Loucy (cell line): Measurements from ENCODE around the gene ITSN1.

Experiments
- H2AFZ ChIP-seq: fragments of 200-600 bp; sonication (generic); 2 replicates; pipeline ENCODE4 v1.6.0; 2016; ENCODE audit warnings: antibody characterized with exemption, mild to moderate bottlenecking, low read length, moderate library complexity
- H3F3A ChIP-seq: fragments of 200-600 bp; 2 replicates; pipeline ENCODE4 v1.6.0; 2016; ENCODE audit warnings: antibody characterized with exemption, low read depth, mild to moderate bottlenecking
- H3K27me3 ChIP-seq: fragments of 200-600 bp; sonication (generic); 2 replicates; pipeline ENCODE4 v1.6.1; 2014; ENCODE audit warnings: low read length, mild to moderate bottlenecking; ENCODE audit not compliant: insufficient read depth, poor library complexity, severe bottlenecking
- H3K36me3 ChIP-seq: fragments of 200-600 bp; sonication (generic); 2 replicates; pipeline ENCODE4 v1.6.1; 2016; ENCODE audit warnings: low read length; ENCODE audit not compliant: insufficient read depth
- H3K4me1 ChIP-seq: fragments of 200-600 bp; sonication (generic); 2 replicates; pipeline ENCODE4 v1.5.1; 2014; ENCODE audit warnings: low read length, mild to moderate bottlenecking; ENCODE audit not compliant: insufficient read depth, poor library complexity, severe bottlenecking
- H3K4me2 ChIP-seq: fragments of 200-600 bp; sonication (generic); 2 replicates; pipeline ENCODE4 v1.6.0; 2014; ENCODE audit warnings: antibody characterized with exemption, low read length, low read depth, mild to moderate bottlenecking; ENCODE audit not compliant: poor library complexity, severe bottlenecking
- H3K4me3 ChIP-seq: fragments of 200-600 bp; sonication (generic); 2 replicates; pipeline ENCODE4 v1.5.1; 2014; ENCODE audit warnings: low read length, mild to moderate bottlenecking, mixed read lengths; ENCODE audit not compliant: poor library complexity, severe bottlenecking
- H3K79me2 ChIP-seq: fragments of 200-600 bp; sonication (generic); 2 replicates; pipeline ENCODE4 v1.6.1; 2014; ENCODE audit warnings: low read length; ENCODE audit not compliant: insufficient read depth
- H3K9ac ChIP-seq: fragments of 200-600 bp; sonication (generic); 2 replicates; pipeline ENCODE4 v1.6.0; 2014; ENCODE audit warnings: mild to moderate bottlenecking, low read depth, low read length, moderate library complexity; ENCODE audit not compliant: poor library complexity, severe bottlenecking
- H3K9me2 ChIP-seq: fragments of 200-600 bp; sonication (generic); replicated peaks from 2 replicates; pipeline ENCODE4 v1.6.1; 2016; ENCODE audit warnings: low read depth, low read length, mixed read lengths
- H3K9me3 ChIP-seq: fragments of 200-600 bp; sonication (generic); 2 replicates; pipeline ENCODE4 v1.6.1; 2014; ENCODE audit warnings: mild to moderate bottlenecking, antibody characterized with exemption, low read length, low read depth; ENCODE audit not compliant: insufficient read depth
- H4K20me1 ChIP-seq: fragments of 200-600 bp; sonication (generic); 2 replicates; pipeline ENCODE4 v1.6.0; 2014; ENCODE audit warnings: antibody characterized with exemption, low read length, mild to moderate bottlenecking; ENCODE audit not compliant: insufficient read depth, poor library complexity, severe bottlenecking
- CTCF ChIP-seq: fragments of 200-600 bp; sonication (generic); conservative IDR thresholded peaks from 2 replicates; pipeline ENCODE4 v1.5.1; 2014; ENCODE audit warnings: mild to moderate bottlenecking, antibody characterized with exemption, low read length
- EZH2phosphoT487 ChIP-seq: fragments of 200-600 bp; IDR thresholded peaks from 2 replicates; pipeline ENCODE4 v1.6.1; 2018; ENCODE audit warnings: antibody characterized with exemption, mild to moderate bottlenecking, moderate library complexity, borderline replicate concordance

The ITSN1 gene

GRCh38 chr21:33771976-33772375 lies 129.7 kb downstream of the ITSN1 start:
- no peak overlapping the region for H3K4me2 ChIP-seq
- no peak overlapping the region for H2AFZ ChIP-seq
- H3K9me3 ChIP-seq, result no peaks in the 10 kb centered on the region
- H4K20me1 ChIP-seq, result no peaks in the 10 kb centered on the region
- H3K9me2 ChIP-seq, result no peaks in the 10 kb centered on the region
- no peak for TF ChIP-seq EZH2phosphoT487
- no peak for TF ChIP-seq CTCF
- no peaks in the 10 kb centered on the region for H3K79me2 ChIP-seq
- no peaks in the 10 kb centered on the region for H3F3A ChIP-seq
- peaks cover 13% of the 10 kb centered on the region; the same call in 1 of the 2 replicates for H3K36me3 ChIP-seq
- H3K4me1 ChIP-seq, result no peaks in the 10 kb centered on the region
- H3K4me3 ChIP-seq, result no peak overlapping the region
- H3K9ac ChIP-seq, result no peak overlapping the region
- no peaks in the 10 kb centered on the region for H3K27me3 ChIP-seq

GRCh38 chr21:33774551-33774950 lies 132.2 kb downstream of the ITSN1 start:
- H3F3A ChIP-seq, result no peaks in the 10 kb centered on the region
- H3K36me3 ChIP-seq, result peaks cover 15% of the 10 kb centered on the region; the same call in 1 of the 2 replicates
- H4K20me1 ChIP-seq, result no peaks in the 10 kb centered on the region
- H3K79me2 ChIP-seq, result no peaks in the 10 kb centered on the region
- no peaks in the 10 kb centered on the region for H3K9me2 ChIP-seq
- no peak overlapping the region for H3K9ac ChIP-seq
- no peaks in the 10 kb centered on the region for H3K9me3 ChIP-seq
- no peaks in the 10 kb centered on the region for H3K27me3 ChIP-seq
- no peak for TF ChIP-seq CTCF
- no peak for TF ChIP-seq EZH2phosphoT487
- no peak overlapping the region for H3K4me3 ChIP-seq
- no peak overlapping the region for H2AFZ ChIP-seq
- no peaks in the 10 kb centered on the region for H3K4me1 ChIP-seq
- no peak overlapping the region for H3K4me2 ChIP-seq

GRCh38 chr21:33775100-33775828 lies 133.0 kb downstream of the ITSN1 start:
- no peak overlapping the region for H3K4me3 ChIP-seq
- H3K9ac ChIP-seq, result no peak overlapping the region
- H3K9me2 ChIP-seq, result no peaks in the 10 kb centered on the region
- H3K27me3 ChIP-seq, result no peaks in the 10 kb centered on the region
- H3K79me2 ChIP-seq, result no peaks in the 10 kb centered on the region
- H3K4me1 ChIP-seq, result no peaks in the 10 kb centered on the region
- no peak overlapping the region for H2AFZ ChIP-seq
- peaks cover 14% of the 10 kb centered on the region; the same call in 1 of the 2 replicates for H3K36me3 ChIP-seq
- TF ChIP-seq CTCF, result no peak
- TF ChIP-seq EZH2phosphoT487, result no peak
- H3F3A ChIP-seq, result no peaks in the 10 kb centered on the region
- H3K9me3 ChIP-seq, result no peaks in the 10 kb centered on the region
- H4K20me1 ChIP-seq, result no peaks in the 10 kb centered on the region
- no peak overlapping the region for H3K4me2 ChIP-seq
